ENCODE measurements around the gene UMOD. TPM values are rescaled to one million over a fixed set of nuclear protein-coding genes. Genes with fewer than 3 reads are reported as not detected.

UMOD gene
- total and polyA plus RNA-seq, 4 donors: not detected

DNA sequence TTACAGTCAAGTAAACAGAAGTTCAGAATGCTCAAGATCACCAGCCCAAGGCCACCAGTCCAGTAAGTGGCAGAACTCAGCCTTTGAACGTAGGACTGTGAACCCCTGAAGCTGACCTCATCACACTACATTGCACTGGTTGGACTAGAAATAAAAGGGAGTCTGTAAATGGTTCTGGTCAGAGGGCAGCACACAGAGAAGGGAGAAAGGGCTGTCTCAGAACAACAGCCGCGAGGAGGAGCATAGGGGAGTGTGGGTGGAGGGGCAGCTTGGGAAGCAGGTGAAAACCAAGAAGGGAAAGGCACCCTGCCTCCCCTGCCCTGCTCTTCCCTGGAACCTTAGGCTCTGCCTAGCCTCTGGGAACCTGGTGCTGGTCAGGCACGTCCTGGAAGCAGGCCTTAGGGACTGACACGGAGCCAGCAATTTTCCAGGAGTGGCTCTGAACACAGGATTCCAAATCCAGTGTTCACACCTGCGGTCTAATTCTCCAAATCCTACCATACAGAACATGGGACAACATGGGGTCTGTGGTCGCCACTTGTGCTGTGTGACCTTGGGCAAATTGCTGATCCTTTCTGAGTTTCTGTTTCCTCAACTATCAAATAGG lies 45.1 kb upstream of the UMOD start:
- Histone ChIP-seq H3K9me3 (ENCODE audit: control insufficient read depth in 4 of 4, low read length in 3 of 4) (no peaks in the 10 kb centered on the region), H3K4me3 (ENCODE audit: low read depth in 1 of 3, low read length in 3 of 3) (no peak overlapping the region), H3K27me3 (ENCODE audit: control insufficient read depth in 4 of 4, insufficient read depth in 4 of 4, low read length in 3 of 4) (no peaks in the 10 kb centered on the region), H3K27ac (ENCODE audit: low read depth in 1 of 2, low read length in 2 of 2) (no peak overlapping the region), H3K36me3 (ENCODE audit: control insufficient read depth in 4 of 4, insufficient read depth in 3 of 4, low read depth in 1 of 4, low read length in 3 of 4) (no peaks in the 10 kb centered on the region), H3K4me1 (ENCODE audit: control insufficient read depth in 4 of 4, insufficient read depth in 4 of 4, low read length in 3 of 4) (peaks cover 0 to 18% (median 7%) of the 10 kb centered on the region in 4 donors), H3K9ac (ENCODE audit: low read depth in 1 of 2, low read length in 2 of 2) (no peak overlapping the region)
- WGBS: 84% methylated on average over 7 of the region's 7 CpGs
- TF ChIP-seq RXRA (IDR thresholded peaks at IDR 0.05): peak in 1 of 2 donors; percentile 33
- TF ChIP-seq YY1 (IDR thresholded peaks at IDR 0.05): no peak
- TF ChIP-seq RAD21 (IDR thresholded peaks at IDR 0.05): no peak
- TF ChIP-seq, protein P1, sequence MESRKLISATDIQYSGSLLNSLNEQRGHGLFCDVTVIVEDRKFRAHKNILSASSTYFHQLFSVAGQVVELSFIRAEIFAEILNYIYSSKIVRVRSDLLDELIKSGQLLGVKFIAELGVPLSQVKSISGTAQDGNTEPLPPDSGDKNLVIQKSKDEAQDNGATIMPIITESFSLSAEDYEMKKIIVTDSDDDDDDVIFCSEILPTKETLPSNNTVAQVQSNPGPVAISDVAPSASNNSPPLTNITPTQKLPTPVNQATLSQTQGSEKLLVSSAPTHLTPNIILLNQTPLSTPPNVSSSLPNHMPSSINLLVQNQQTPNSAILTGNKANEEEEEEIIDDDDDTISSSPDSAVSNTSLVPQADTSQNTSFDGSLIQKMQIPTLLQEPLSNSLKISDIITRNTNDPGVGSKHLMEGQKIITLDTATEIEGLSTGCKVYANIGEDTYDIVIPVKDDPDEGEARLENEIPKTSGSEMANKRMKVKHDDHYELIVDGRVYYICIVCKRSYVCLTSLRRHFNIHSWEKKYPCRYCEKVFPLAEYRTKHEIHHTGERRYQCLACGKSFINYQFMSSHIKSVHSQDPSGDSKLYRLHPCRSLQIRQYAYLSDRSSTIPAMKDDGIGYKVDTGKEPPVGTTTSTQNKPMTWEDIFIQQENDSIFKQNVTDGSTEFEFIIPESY (IDR thresholded peaks at IDR 0.05): no peak
- no peak for TF ChIP-seq NR2F2 (IDR thresholded peaks at IDR 0.05)
- TF ChIP-seq, protein P2, sequence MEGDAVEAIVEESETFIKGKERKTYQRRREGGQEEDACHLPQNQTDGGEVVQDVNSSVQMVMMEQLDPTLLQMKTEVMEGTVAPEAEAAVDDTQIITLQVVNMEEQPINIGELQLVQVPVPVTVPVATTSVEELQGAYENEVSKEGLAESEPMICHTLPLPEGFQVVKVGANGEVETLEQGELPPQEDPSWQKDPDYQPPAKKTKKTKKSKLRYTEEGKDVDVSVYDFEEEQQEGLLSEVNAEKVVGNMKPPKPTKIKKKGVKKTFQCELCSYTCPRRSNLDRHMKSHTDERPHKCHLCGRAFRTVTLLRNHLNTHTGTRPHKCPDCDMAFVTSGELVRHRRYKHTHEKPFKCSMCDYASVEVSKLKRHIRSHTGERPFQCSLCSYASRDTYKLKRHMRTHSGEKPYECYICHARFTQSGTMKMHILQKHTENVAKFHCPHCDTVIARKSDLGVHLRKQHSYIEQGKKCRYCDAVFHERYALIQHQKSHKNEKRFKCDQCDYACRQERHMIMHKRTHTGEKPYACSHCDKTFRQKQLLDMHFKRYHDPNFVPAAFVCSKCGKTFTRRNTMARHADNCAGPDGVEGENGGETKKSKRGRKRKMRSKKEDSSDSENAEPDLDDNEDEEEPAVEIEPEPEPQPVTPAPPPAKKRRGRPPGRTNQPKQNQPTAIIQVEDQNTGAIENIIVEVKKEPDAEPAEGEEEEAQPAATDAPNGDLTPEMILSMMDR (IDR thresholded peaks at IDR 0.05; ENCODE audit: low read depth, low read length, missing input control): no peak
- TF ChIP-seq, protein P3, sequence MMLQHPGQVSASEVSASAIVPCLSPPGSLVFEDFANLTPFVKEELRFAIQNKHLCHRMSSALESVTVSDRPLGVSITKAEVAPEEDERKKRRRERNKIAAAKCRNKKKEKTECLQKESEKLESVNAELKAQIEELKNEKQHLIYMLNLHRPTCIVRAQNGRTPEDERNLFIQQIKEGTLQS (IDR thresholded peaks at IDR 0.05): no peak
- TF ChIP-seq HNF4A (conservative IDR thresholded peaks at IDR 0.05): peak; percentile 47 to 86
- no peak for TF ChIP-seq GABPA (IDR thresholded peaks at IDR 0.05 in 1 of 2, conservative IDR thresholded peaks at IDR 0.05 in 1 of 2)
- TF ChIP-seq SP1 (IDR thresholded peaks at IDR 0.05): no peak
- DNase-seq (ENCODE audit: low spot score): no peak

DNA sequence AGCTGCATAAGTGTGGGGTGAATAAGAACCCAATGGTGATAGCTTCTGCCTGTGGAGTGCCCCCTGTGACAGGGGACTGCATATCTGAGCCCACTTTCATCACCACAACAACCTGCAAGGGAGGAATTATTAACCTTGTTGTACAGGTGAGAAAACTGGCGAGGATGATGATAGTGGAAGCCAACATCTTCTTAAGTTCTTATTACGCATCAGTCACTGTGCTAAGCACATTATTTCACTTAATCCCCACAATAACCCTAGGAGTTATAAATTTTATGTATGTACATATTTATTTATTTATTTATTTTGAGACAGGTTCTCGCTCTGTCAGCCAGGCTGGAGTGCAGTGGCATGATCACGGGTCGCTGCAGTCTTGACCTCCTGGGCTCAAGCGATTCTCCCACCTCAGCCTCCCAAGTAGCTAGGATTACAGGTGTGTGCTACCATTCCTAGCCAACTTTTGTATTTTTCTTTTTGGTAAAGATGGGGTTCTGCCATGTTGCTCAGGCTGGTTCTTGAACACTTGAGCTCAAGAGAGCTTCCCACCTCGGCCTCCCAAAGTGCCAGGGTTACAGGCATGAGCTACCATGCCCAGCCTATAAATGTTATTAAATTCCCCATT lies 44.4 kb upstream of the UMOD start:
- Histone ChIP-seq H3K27ac (ENCODE audit: low read depth in 1 of 2, low read length in 2 of 2) (no peak overlapping the region), H3K27me3 (ENCODE audit: control insufficient read depth in 4 of 4, insufficient read depth in 4 of 4, low read length in 3 of 4) (no peaks in the 10 kb centered on the region), H3K9ac (ENCODE audit: low read depth in 1 of 2, low read length in 2 of 2) (no peak overlapping the region), H3K9me3 (ENCODE audit: control insufficient read depth in 4 of 4, low read length in 3 of 4) (no peaks in the 10 kb centered on the region), H3K4me3 (ENCODE audit: low read depth in 1 of 3, low read length in 3 of 3) (no peak overlapping the region), H3K36me3 (ENCODE audit: control insufficient read depth in 4 of 4, insufficient read depth in 3 of 4, low read depth in 1 of 4, low read length in 3 of 4) (no peaks in the 10 kb centered on the region), H3K4me1 (ENCODE audit: control insufficient read depth in 4 of 4, insufficient read depth in 4 of 4, low read length in 3 of 4) (peaks cover 0 to 18% (median 7%) of the 10 kb centered on the region in 4 donors)
- no peak for DNase-seq (ENCODE audit: low spot score)
- WGBS: 97% methylated on average over 7 of the region's 7 CpGs
- TF ChIP-seq HNF4G (IDR thresholded peaks at IDR 0.05) (no peak), HNF4A (conservative IDR thresholded peaks at IDR 0.05) (no peak), GABPA (IDR thresholded peaks at IDR 0.05 in 1 of 2, conservative IDR thresholded peaks at IDR 0.05 in 1 of 2) (no peak), RXRA (IDR thresholded peaks at IDR 0.05) (no peak), SP1 (IDR thresholded peaks at IDR 0.05) (no peak)

GRCh38 chr16:20395946-20396345 lies 43.4 kb upstream of the UMOD start:
- no peak overlapping the region for H3K9ac ChIP-seq (ENCODE audit: low read depth in 1 of 2, low read length in 2 of 2)
- peaks cover 0 to 18% (median 7%) of the 10 kb centered on the region in 4 donors for H3K4me1 ChIP-seq (ENCODE audit: control insufficient read depth in 4 of 4, insufficient read depth in 4 of 4, low read length in 3 of 4)
- no peak overlapping the region for H3K4me3 ChIP-seq (ENCODE audit: low read depth in 1 of 3, low read length in 3 of 3)
- TF ChIP-seq, protein P3 (IDR thresholded peaks at IDR 0.05): no peak
- TF ChIP-seq GABPA (IDR thresholded peaks at IDR 0.05 in 1 of 2, conservative IDR thresholded peaks at IDR 0.05 in 1 of 2): no peak
- no peak for TF ChIP-seq JUND (IDR thresholded peaks at IDR 0.05)
- no peak for TF ChIP-seq YY1 (IDR thresholded peaks at IDR 0.05)
- no peaks in the 10 kb centered on the region for H3K27me3 ChIP-seq (ENCODE audit: control insufficient read depth in 4 of 4, insufficient read depth in 4 of 4, low read length in 3 of 4)
- WGBS: 91% methylated on average over 2 of the region's 2 CpGs
- H3K9me3 ChIP-seq (ENCODE audit: control insufficient read depth in 4 of 4, low read length in 3 of 4): no peaks in the 10 kb centered on the region
- DNase-seq (ENCODE audit: low spot score): no peak
- no peaks in the 10 kb centered on the region for H3K36me3 ChIP-seq (ENCODE audit: control insufficient read depth in 4 of 4, insufficient read depth in 3 of 4, low read depth in 1 of 4, low read length in 3 of 4)
- no peak overlapping the region for H3K27ac ChIP-seq (ENCODE audit: low read depth in 1 of 2, low read length in 2 of 2)

Measured in liver (tissue), 9 donors.